Activated CD4-positive, alpha-beta T cell treated with anti-CD3 and anti-CD28 coated beads, Interleukin-2, amount 50 U/mL, for 48 hours (primary cell): ENCODE measurements around the gene CDH8.

ENCODE experiments used
- DNase-seq, 2 experiments: peaks; one replicate each; pipeline ENCODE4 v3.0.0-alpha.2; 2020

CDH8 gene

GRCh38 chr16:62029947-62030346 is 6.3 kb downstream of the CDH8 start:
- no peak for DNase-seq

- no peak for DNase-seq
These were observed 13.6 kb downstream of the CDH8 start for GRCh38 chr16:62022688-62023087.

DNA sequence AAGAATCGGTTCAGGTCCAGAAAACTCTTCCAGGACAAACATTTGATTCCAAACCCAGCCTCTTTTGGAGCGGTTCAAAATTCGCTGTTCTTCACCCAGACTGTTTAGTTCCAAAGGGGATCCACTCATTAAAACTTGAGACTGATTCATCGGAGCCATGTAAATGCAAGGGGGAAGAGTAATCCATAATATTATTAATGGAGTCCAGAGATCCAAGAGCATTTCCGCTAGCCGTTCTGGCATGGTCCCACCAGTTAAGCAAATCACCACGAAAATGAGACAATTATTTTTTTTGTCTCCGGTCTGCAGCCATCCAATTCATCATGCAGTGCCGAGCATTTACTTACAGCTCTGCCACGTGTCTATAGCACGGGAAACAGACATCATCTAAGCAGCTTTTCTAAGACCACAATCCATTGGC is 15.1 kb downstream of the CDH8 start:
- DNase-seq: no peak

DNA sequence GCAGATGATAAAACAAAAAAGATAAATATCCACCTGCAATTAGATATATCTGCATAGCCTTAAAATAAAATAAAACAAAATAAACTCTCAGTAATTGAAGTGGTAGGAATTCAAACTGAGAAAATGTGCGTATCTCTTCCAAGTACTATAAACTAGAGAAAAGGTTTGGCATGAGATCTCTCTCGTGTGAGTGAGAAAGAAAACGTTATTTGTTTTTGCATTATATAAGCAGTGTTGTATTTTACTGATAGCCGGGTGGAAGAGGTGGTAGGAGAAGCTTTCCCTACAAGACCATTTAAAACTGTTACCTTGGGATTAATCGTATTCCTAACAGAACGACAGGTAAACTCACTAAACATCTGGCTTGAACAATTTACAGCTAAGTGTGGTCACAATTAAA is 15.6 kb downstream of the CDH8 start:
- DNase-seq: no peak

DNA sequence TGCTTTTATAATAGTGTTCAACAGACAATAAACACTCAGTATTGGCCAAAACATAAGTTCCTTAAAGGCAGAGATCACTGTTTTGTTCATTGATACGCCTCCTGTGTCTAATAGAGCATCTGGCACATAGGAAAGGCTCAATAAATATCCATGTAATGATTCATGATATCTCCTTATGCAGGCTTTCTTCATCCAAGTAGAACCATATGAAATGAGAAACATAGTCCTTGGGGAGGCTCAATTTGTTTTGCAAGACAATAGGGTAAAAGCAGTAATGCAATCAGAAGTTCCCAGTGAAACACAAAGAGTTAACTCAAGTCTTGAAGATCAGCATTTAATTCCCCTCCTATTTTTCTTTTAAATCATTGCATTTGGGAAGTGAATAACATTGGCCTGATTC is 16.4 kb downstream of the CDH8 start:
- no peak for DNase-seq

GRCh38 chr16:62018301-62019060 is 17.8 kb downstream of the CDH8 start:
- DNase-seq: no peak

GRCh38 chr16:62014319-62014923 is 21.8 kb downstream of the CDH8 start:
- DNase-seq: no peak

- DNase-seq: no peak
These were observed 26.1 kb downstream of the CDH8 start for GRCh38 chr16:62010186-62010585.

DNA sequence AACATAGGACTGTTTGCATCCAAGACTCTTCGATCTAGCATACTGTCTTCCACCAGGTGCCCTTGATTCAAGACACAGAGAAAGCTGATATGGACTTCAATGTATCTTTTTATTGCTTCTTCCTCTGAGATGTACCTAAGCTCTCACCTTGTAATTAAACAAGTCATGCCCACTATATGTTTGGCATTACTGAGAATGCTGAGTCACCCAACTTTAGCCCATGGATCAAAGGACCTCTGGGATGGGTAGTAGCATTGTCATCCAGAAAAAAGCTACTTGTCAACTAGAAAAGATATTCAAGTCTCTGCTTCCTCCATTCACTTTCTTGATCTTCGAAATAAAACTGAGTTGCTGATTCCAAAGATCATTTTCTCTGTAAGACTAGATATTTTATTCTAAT is 37.8 kb downstream of the CDH8 start:
- no peak for DNase-seq

DNA sequence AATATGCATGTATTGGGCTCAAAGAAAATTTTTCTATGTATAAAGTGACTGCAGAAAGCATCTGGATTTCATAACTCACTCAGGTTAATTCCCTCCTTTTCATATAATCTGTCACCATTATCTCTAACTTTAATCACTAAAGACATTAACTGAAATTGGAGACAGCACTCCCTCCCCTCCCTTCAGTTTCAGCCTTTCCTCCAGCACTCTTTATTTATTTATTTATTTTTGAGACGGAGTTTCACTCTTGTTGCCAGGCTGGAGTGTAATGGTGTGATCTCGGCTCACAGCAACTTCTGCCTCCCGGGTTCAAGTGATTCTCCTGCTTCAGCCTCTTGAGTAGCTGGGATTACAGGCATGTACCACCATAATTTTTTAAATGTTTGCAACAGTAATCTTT is 43.1 kb downstream of the CDH8 start:
- no peak for DNase-seq

DNA sequence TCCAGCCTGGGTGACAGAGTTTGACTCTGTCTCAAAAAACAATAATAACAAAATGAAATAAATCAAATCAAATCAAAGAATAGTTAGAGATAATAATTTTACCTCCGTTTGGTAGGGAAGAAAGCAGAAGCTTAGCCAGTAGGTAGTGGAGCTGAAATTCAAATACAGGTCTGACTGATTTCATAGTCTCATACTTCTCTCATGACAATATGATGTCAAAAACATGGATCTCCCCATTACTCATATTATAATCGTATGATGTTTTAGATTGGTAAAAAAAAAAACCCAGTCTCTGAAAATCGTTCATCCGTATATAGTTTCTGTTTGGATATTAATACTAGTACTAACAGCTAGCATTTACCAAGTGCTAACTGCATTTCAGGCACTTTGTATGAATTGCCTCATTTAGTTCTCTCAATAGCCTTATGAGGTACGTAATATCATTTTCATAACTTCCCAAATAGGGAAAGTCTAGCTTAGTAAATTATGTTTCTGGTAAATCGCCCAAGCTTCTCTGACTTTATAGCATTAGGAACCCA is 48.7 kb downstream of the CDH8 start:
- no peak for DNase-seq

- no peak for DNase-seq
These were observed 67.2 kb downstream of the CDH8 start for GRCh38 chr16:61969077-61969382.

GRCh38 chr16:61968242-61969076 is 67.8 kb downstream of the CDH8 start:
- DNase-seq: no peak

- no peak for DNase-seq
These were observed 79.0 kb downstream of the CDH8 start for GRCh38 chr16:61957075-61957855.

- DNase-seq: no peak
These were observed 83.4 kb downstream of the CDH8 start for GRCh38 chr16:61952841-61953240.

DNA sequence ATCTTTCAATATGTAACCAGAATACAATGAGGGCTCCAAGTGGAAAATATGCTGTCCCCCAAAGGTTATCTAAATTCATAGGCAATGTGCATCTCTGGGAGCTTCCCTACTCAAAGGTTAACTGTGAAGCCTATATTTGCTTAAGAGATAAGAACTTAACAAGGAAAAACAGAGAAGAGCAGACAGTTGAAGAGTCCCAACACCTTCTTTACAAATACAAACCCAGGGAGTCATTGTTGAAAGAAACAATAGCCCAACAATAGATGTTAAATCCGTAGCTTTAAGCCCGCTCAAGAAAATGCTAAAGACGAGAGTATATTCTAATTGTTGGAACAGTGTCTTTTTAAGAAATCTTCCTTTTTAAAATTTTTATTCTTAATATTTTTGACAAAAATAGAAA is 87.8 kb downstream of the CDH8 start:
- DNase-seq: no peak

DNA sequence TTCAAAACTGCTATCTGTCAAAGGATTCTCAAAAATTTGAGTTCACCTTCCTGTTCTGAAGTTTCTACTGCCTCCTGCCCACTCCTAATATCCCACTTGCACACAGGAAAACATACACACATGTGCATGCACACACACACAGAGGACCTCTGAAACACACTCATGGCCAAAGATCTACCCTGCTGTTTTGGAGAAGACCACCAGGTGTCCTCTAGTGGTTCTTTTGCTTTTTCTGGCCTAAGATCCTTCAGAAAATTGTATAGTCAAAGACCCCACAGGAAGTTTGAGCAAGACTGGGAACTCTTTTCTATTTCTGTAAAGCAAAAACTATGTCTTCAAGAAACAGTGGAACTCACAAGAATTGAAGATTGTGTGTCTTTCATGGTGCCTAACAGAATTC is 90.2 kb downstream of the CDH8 start:
- DNase-seq: no peak

DNA sequence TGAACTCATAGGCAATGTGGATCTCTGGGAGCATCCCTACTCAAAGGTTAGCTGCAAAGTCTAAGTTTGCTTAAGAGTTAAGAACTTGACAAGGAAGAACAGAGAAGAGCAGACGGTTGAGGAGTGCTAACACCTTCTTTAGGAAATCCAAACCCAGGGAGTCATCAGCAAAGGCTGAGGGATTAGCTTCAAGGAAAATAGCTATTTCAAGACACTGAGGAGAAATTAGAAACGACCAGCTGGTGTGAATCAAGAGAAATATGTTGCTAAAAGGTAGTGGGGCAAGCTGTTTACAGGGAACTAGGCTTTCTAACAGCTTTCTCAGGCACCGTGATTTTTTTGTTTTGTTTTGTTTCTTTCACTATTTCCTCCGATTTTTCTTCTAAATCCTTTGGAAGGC is 90.7 kb downstream of the CDH8 start:
- DNase-seq: no peak

- DNase-seq: no peak
These were observed 92.2 kb downstream of the CDH8 start for GRCh38 chr16:61944004-61944403.

GRCh38 chr16:61940611-61941010 is 95.6 kb downstream of the CDH8 start:
- no peak for DNase-seq

DNA sequence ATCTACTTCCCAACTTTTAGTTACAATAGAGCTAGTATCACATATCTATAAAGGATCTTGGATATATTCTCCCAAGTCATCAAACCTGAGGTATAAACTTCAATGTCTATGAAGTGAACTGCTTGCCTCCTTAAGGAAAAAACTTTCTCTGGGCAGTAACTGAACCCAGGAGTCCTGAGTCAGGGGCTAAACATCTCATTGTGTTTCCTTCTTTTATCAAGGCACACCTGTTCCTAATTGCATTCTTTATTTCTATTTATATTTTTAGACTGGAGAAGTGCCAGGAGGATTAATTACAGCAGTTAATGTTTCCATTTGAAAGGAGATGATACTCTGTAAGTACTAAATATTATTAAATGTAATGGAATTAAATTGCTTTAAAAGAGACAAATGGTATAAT is 98.6 kb downstream of the CDH8 start:
- no peak for DNase-seq

DNA sequence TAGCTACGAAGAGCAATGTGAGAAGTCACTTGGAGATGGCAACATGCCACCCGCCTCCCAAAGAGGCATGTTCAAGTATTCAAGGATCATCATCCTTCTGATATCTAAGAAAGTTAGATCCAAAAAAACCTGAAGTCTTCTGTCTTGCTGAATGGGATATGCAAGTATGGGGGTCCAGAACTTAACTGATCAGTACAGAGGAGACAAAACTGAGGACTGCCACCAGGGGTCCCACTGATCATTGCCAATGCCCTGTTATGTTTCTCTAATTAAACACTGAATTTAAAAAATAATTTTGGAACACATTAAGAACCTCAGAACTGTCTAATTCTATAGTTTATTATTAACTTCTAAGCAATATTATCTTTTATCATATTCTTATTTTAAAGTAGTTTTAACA is 99.7 kb downstream of the CDH8 start:
- DNase-seq: no peak

- no peak for DNase-seq
These were observed 101.6 kb downstream of the CDH8 start for GRCh38 chr16:61934601-61935000.
